IPS DF 4.7 (cell line): ENCODE data around the gene GPR132.
"Not testable (repeated sequence)": the region's sequence is repeated elsewhere in the genome, so short reads cannot be mapped to it uniquely, and the experiment has no call there.

ENCODE experiments used
- DNase-seq: peaks from one replicate; pipeline ENCODE4 v3.0.0-alpha.2; 2013; ENCODE audit warnings: low spot score; ENCODE audit errors: extremely low read depth

The GPR132 gene

DNA sequence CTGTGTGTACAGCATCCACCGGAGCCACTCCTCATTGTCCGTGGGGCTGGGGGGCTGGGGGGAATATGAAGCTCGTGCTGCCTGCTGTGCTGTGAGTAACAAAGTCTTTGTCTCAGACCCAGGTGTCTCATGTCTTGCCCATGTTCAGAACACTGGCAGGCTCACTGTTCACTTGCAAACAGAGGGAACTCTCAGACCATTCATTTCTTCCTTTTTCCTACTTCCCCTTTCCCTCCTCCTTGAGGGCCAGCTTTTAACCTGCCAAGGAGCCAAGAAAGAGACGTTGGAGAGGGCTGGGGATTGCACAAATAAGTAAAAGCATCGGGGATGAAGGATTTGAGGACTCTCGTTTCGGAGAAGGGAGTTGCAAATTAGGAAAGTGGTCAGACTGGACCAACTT, 21.6 kb downstream of the GPR132 start:
- no peak for DNase-seq

DNA sequence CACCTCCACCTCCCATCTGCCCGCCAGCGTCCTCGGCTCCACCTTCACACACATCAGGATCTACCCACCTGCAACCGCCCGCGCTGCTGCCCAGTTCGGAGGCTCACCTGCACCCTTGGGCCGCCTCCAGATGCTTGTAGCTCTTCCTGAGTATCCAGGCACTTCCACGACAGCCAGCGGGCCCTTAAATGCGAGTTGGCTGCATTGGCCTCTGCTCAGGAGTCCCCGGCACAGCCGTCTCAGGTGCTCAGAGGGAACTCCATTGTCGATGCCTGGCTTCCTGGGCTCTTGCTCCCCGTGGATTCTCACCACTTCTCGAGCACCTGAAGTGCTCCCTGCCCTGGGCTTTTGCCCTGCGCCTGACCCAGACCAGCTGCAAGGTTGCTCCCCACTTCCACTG, 22.4 kb downstream of the GPR132 start:
- no peak for DNase-seq

DNA sequence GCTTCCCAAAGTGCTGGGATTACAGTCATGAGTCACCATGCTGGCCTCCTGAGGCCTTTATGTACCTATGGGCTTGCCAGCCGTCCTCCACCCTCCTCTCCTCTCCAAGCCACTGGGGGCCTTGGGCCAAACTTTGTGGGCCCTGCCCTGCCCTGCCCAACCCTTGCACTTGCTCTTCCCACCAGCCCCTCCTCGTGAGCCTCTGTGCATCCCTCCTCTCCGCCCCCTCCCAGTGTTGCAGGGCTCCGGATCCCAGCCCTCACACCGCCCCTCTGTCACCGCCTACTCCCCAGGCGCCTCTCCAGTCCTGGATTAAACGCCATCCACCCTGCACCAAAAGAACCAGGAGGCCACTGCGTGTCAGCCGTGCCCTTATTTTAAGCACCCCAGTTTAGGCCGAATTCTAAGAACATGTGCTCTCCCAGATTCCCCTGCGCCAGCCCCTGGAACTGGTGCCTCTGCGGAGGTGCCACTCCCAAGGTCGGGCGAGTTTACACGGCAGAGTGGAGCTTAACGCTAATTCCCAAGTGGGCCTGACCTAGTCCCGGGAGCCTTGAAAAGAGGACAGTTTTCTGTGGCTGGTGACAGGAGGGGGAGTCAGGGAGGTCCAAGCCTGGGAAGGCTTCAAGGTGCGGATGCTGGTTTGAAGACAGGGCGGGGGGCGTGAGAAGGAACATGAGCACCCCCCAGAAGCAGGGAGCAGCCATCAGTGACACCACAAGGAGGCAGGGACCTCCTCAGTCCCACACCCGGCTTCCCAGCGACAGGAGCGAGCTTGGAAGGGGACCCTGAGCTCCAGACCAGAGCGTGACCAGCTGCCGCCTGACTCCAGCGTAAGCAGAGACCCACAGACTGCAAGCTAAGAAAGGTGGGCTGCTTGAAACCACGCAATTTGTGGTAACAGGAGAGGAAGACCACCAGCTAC, 23.1 kb downstream of the GPR132 start:
- DNase-seq, result no peak

DNA sequence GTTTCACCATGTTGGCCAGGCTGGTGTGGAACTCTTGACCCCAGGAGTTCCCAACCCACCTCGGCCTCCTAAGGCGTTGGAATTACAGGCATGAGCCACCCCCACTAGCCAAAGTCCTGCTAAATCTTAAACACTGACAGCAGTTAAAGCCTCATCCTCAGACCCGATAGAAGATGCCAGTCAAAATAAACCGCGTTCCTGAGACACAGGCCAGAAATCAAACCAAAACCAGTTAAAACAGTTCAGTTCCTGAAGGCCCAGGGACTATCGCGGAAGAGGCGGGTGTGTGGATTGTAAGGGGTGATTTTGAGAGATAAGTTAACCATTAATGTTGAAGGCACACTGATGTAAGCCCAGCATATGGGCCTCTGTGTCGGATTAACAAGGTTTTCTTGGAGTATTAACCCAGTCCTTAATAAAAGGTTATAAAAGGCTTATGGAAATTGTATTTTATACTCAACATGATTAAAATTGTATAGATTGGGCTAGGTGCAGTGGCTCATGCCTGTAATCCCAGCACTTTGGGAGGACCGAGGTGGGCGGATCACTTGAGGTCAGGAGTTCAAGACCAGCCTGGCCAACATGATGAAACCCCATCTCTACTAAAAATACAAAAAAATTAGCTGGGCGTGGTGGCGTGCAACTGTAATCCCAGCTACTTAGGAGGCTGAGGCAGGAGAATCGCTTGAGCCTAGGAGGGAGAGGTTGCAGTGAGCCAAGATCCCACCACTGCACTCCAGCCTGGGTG, 25.6 kb downstream of the GPR132 start:
- no peak for DNase-seq

GRCh38 chr14:105035616-105036015, 29.6 kb downstream of the GPR132 start:
- DNase-seq, result not testable (repeated sequence)

GRCh38 chr14:105034315-105035039, 30.8 kb downstream of the GPR132 start:
- DNase-seq, result no peak

DNA sequence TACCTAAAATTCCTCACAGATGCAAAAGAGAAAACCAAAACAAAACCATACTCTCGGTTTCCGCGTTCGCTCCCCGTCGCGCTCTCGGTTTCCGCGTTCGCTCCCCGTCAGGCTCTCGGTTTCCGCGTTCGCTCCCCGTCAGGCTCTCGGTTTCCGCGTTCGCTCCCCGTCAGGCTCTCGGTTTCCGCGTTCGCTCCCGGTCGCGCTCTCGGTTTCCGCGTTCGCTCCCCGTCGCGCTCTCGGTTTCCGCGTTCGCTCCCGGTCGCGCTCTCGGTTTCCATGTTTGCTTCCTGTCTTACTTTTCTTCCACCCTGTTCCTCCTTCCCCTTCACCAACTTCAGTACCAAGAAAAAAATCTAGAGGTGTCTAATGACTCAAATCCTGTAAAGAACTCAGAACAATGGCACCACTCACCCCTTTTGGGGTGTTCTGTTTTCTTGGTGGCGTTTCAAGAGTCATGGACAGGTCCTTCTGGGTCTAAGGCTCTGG, 31.8 kb downstream of the GPR132 start:
- DNase-seq, result not testable (repeated sequence)

GRCh38 chr14:105032451-105032901, 32.8 kb downstream of the GPR132 start:
- not testable (repeated sequence) for DNase-seq

DNA sequence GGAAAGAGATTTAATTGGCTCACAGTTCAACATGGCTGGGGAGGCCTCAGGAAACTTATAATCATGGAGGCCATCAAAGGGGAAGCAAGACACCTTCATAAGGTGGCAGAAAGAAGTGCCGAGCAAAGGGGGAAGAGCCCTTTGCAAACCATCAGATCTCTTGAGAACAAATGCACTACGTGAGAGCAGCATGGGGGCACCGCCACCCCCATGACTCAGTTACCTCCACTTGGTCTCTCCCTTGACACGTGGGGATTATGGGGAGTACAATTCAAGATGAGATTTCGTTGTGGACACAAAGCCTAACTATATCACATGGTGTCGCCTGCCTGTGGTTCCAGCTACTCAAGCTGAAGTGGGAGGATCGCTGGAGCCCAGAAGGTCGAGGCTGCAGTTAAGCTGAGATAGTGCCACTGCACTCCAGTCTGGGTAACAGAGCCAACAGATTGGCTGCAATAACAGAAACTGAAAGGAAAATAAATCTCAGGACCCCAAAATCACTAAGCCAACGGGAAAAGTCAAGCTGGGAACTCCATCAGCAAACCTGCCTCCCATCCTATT, 34.3 kb downstream of the GPR132 start:
- no peak for DNase-seq

GRCh38 chr14:105030194-105030593, 35.0 kb downstream of the GPR132 start:
- DNase-seq, result no peak

DNA sequence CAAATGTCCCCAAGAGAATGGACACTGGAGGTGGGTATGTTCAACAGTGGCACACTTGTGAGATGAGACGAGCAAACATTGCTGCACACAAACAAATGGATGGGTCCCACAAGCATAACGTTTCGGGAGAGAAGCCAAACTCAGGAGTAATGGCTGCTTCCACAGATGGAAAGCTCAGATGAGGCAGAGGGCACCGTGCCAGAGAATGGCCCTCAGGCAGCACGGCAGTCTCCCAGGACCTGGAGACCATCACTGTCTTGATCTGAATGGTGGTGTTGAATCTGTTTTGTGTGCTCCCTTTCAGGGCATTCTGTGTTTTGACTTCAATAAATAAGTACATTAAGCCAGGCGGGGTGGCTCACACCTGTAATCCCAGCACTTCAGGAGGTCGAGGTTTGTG, 35.8 kb downstream of the GPR132 start:
- no peak for DNase-seq

DNA sequence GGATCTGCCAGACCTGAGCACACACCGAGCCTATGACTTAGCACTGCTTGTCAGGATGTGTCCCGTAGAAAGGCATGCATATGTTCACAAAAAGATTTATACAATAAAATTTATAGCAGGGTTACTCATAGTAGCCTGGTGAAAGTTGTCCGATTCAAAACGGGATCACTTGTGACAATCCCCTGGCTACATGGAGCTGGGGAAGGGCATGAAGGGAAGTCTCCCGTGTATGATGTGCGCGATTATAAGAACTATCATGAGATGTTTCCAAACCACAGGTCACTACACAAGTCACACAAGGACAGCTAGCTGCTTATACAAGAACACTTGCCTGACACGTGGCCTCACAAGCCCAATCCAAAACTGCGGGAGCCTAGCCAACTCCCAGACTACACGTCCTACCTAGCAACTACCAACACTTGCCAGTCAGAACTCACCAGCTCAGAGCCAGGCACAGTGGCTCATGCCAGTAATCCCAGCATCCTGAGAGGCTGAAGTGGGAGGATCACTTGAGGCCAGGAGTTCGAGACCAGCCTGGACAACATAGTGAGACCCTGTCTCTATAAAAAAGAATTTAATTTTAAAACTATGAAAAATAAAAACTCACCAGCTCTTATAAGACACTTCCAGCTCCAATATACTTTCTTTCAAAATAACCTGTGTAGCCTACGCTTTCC, 36.8 kb downstream of the GPR132 start:
- DNase-seq, result no peak

- not testable (repeated sequence) for DNase-seq
Measured at GRCh38 chr14:105027718-105028117, 37.5 kb downstream of the GPR132 start.

DNA sequence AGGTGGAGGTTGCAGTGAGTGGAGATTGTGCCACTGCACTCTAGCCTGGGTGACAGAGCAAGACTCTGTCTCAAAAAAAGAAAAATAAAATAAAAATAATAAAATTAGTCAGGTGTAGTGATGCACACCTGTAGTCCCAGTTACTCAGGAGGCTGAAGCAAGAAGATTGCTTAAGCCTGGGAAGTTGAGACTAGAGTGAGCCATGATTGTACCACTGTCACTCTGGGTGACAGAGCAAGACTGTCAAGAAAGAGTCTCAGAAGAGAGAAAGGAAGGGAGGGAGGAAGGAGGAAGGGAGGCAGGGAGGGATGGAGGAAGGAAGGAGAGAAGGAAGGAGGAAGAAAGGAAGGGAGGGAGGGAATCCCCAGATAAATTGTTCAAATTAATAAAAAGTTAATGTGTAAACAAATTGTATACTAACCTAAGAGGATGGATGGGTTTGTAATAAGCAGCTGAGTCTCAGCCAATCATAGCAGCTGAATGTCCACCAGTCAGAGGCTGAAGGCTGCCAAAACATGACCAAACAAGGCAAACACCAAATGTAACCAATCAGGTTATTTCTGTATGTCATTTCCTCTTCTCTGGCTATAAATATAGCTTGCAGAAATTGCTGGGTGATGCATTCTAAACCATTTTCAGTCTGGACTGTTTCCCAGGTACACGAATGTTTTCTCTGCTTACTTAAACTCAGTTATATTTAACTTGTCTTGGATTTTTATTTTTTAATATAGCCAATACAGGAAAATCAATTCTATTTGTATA, 38.2 kb downstream of the GPR132 start:
- DNase-seq, result no peak

DNA sequence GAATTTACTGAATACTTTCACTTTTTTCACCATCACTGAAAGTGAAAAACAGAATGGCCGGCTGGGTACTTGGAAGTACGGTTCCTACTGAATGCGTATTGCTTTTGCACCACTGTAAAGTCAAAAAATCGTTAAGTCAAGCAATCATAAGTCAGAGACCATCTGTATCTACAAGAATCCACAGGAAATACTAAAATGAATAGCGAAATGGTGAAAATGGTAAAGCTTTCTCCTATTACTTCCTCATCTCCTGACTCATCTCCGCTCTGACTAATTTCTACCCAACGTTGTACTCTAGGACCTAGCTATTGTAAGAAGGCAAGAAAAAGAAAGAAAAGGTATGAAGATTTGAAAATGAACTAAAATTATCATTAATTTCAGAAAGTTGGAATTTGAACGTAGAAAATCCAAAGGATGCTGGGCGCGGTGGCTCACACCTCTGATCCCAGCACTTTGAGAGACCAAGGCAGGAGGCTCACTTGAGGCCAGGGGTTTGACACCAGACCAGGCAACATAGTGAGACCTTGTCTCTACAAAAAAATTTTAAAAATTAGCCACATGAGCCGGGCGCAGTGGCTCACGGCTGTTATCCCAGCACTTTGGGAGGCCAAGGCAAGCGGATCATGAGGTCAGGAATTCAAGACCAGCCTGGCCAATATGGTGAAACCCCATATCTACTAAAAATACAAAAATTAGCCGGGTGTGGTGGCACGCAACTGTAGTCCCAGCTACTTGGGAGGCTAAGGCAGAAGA, 39.0 kb downstream of the GPR132 start:
- DNase-seq, result no peak

GRCh38 chr14:105025429-105025828, 39.8 kb downstream of the GPR132 start:
- DNase-seq, result no peak

- DNase-seq, result no peak
Measured at GRCh38 chr14:105023791-105024480, 41.3 kb downstream of the GPR132 start.

GRCh38 chr14:105023144-105023543, 42.1 kb downstream of the GPR132 start:
- DNase-seq, result no peak

- DNase-seq, result no peak
Measured at GRCh38 chr14:105022276-105022670, 43.0 kb downstream of the GPR132 start.
